ENCODE measurements around the gene FAM111A.

FAM111A gene

DNA sequence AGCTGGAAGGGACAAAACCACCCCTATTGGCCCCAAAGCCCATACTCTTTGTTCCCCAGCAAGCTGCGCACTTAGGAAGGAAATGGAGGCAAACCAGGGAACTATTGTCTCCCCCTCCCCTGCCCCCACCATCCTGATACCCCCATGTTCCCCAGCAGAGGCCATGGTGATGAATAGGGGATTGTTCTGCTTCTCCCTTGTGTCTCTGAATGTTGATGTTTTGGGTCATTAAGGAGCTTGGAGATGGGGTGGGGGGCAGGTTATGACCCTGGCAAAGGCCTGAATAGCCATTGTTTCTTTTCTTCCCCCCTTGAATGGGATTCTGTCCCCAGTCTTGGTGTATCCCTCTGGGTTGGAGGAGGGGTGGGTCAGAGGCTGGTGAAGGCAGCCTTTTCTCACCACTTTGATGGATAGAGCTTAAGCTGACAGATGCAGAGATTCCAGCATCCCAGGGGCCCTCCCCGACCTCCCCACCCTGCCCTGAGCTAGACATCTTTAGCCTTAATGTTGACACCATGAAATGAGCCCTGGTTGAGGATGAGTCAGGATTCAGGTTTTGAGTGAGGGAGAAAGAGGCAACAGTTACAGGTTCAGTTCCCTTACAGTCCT is 37.6 kb downstream of the FAM111A start:
- FAIRE-seq, result no peak

DNA sequence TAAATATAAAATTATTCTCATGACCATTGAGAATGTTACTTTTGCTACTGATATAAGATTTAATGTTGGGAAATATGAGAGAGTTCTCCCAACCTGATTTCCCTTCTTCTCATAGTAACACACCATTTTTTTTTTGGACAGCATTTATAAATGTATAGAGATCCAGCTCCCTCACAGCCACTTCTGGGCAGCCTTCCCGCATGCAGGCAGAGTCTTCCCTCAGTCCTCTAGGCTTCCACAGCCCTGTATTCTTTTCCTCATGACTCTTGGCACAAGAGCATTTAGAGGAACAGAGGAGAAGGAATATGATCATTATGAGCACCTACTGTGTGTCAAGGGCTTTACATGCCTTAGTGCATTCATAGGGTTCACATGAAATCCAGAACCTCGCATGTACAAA is 38.3 kb downstream of the FAM111A start:
- FAIRE-seq, result no peak

DNA sequence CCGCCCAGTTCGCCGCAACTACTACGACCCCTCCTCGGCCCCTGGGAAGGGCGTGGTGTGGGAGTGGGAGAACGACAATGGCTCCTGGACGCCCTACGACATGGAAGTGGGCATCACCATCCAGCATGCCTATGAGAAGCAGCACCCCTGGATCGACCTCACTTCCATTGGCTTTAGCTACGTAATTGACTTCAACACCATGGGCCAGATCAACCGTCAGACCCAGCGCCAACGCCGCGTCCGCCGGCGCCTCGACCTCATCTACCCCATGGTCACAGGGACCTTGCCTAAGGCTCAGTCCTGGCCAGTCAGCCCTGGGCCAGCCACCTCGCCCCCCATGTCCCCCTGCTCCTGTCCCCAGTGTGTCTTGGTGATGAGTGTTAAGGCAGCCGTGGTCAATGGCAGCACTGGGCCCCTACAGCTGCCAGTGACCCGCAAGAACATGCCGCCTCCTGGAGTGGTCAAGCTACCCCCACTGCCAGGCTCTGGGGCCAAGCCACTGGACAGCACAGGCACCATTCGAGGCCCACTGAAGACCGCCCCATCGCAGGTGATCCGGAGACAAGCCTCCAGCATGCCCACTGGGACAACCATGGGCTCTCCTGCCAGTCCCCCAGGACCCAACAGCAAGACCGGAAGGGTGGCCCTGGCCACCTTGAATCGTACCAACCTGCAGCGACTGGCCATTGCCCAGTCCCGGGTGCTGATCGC is 39.2 kb downstream of the FAM111A start:
- FAIRE-seq, result no peak

DNA sequence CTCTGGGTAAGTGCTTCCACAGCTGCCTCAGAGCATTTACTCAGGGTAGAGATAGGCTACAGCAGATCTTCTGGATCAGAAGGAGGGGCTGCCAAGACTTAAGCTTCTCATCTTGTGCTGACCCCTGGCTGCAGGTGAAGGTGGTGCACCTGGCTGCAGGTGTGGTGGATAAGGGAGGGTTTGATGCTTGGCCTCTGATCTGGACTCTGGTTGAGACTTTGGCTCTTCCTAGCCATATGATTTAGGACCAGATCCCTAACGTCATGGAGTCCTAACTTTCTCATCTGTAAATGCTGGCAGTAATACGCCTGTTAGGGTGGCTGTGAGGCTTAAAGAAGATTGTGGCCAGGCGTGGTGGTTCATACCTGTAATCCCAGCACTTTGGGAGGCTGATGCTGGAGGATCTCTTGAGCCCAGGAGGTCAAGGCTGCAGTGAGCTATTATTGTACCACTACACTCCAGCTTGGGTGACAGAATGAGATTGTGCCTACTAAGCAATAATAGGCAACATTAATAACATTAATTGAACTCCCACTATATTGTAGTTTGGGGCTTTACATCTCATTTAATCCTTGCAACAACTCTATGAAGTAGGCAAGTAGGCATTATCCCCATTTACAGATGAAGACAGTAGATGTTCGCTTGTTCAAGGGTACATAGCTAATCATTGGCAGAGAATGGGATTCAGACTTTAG is 39.9 kb downstream of the FAM111A start:
- FAIRE-seq, result no peak

DNA sequence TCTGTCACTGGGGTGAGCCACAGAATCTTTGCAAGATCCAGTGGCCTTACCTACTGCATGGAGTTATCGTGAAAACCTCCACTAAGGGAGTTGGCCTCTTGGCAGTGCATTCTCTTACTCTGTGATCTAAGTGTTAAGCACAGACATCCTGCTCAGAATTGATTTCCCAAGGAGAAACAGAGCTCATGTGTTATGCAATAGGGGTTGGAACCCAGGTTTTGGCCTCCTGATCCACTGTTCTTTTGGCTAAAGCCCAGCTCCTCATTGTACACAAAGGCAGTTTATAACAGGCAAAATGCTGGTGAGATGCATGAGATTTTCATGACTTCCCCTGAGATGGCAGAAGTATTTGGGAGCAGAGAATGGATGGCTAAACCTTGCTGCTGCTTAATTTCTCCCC is 41.1 kb downstream of the FAM111A start:
- no peak for FAIRE-seq

DNA sequence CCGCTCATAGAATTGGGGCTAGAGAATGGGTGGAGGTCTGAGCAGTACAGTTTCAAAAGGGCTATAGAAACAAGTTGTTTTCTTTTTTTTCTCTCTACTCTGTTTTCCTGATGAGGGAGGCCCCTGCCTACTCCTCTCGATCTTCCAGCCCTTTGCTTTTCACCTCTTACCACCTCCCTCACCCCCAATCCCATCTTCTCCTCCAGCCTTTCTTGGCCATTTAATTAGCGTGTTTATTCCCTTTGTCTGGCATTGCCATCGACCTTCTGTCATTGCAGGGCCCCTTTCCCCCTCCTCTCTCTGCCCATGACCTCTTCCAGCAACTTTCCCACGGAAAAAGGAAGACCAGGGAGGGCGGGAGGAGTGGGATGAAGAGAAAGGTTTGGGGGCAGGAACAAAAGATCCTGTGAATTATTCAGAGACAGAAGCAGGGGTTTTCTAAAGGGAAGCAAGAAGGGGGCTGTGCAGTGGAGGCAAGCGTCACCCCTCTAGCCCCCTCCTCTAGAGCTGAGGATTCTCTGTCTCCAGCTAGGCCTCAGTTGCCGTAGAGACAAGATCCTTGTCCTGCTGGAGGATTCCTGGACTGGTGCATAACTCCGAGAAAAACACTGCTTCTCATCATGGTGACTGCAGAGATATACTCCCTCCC is 42.2 kb downstream of the FAM111A start:
- FAIRE-seq, result no peak

DNA sequence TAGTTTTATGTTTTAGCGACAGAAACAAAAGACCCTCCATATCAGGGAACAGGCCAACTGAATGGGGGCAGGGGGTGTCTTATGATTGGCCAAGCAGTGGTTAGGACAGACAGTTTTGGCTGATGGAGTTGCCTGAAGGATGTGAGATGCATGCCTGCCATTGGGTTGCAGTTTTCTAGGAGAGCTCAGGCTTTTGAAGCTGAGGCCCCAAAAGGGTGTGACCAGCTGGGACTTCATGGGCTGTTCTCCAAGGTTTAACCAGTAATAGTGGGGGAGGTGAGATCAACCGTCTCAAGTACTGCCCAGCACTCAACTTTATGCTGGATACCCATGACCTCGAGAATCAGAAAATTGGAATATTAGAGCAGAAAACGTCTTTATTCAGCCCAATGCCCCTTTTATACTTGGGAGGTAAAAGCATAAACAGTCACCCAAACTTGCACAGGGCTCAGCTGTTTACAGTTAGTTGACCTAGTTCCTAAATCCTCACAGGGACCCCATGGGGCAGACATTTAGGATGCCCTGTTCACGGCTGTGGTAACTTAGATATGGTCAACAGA is 42.8 kb downstream of the FAM111A start:
- FAIRE-seq, result no peak

DNA sequence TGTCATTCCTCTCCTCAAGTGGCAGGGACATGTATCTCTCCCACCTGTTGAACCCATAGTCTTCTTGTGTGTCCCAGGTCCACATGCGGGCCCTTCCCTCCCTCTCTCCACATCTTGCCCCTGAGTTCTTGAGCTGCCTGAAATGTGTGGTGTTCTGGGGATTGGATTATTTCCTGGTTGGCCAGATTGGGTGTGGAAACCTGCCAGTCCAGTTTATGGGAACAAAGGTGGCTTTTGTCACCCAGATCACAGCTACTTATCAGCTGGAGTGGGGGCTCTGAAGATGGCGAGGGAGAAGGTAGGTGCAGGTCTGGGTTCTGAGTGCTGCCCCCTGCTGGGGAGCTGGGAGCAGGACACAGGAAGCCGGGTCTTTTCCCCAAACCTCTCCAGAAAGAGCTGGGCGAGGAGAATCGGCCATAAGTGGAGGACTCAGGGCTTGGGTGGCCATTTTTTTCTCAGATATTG is 43.5 kb downstream of the FAM111A start:
- no peak for FAIRE-seq

DNA sequence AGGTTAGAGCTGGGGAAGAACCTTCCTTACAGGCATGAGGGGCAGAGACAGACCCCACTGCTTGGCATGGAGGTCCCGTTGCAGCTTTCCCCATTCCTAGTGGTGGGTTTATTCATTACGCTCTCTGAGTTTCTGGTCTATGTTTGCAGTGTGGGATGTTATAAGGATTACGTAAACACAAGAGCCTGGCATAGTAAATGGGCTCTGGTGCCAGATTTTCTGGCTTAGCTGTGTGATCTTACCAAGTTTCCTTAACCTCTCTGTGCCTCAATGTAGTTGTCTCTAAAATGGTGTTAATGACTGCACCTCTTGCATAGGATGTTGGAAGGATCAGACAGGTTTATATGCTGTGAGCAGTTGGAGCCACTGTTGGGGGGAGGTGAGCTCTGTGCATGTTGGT is 44.4 kb downstream of the FAM111A start:
- no peak for FAIRE-seq

DNA sequence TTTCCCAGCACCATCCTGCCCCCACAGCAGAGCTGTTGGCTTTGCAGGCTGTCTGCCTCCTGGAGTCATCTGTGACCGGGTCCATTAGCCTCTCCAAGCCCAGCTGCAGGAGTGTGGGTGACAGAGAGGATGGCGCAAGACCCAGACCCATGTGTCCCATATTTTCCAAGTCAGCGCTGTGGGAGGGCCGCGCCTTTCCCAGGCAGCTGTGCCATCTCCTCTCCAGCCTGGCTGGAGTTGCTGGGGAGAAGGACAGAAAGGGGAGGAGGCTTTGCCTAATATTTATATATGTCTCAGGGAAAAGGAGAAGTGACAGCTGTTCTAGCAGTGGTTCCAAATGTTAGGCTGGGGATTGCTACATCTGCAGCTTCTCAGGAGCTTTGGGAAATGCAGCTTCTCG is 44.9 kb downstream of the FAM111A start:
- no peak for FAIRE-seq

DNA sequence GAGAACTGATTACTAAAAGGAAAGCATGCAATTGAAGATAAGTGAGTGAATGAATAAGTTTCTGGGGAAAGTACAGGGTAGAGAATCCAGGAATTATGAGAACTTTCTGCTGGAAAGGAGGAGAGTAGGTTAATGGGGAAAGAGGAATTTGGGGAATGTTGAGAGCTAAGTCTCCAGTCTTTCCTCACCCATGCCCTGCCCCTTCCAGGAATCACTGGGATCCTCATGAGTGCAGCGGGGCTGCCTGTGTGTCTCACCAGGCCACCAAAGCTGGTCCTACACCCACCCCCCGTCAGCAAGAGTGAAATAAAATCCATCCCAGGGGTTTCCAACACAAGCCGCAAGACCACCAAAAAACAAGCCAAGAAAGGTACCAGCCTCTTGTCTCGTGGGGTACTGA is 46.3 kb downstream of the FAM111A start:
- no peak for FAIRE-seq

DNA sequence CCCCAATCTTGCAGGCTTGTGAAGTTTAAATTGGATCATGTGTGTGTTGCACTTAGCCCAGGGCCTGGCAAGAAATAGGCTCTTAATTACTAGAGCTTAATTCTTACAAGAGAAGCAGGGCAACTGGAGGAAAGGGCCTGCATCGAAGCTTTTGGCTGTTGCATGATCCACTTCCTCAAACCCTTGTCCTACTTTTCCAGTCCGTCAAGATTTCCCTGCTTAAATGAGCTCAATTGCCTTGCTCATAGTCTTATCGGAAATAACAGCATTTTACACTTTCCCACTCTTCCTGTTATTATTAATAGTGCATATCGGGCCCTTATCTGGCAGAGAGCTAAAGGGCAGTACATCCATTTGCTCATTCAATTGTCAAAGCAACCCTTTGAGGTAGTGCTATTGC is 47.3 kb downstream of the FAM111A start:
- FAIRE-seq, result no peak

DNA sequence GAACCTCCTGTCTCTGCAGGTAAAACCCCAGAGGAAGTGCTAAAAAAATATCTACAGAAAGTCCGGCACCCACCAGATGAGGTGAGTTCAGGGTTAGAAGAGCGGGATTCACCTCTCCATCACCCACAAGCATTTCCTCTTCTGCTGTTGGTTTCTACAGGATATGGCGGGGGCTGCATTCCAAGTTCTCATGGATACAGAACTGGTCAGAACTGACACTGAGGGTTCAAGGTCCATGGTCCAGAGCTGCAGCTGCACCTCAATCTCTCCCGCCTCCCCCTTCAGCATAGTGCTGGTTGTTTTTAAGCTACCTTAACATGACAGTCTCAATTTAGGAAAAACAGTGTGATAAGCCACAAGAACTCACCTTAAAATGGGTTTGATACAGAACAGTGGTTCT is 48.4 kb downstream of the FAM111A start:
- no peak for FAIRE-seq

DNA sequence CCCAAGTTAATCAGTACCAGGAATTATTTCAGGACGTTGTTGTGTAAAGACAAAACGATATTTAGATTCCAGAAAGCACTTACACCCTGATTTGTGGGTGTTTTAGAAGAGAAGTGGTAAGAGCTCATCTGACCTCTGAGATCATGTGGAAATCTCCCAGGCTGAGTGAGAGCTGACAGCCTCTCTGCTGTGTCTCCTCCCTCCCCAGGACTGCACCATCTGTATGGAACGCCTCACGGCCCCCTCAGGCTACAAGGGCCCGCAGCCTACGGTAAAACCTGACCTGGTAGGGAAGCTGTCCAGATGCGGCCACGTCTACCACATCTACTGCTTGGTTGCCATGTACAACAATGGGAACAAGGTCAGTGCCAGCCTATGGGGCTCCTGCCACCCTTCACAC is 49.2 kb downstream of the FAM111A start:
- no peak for FAIRE-seq

DNA sequence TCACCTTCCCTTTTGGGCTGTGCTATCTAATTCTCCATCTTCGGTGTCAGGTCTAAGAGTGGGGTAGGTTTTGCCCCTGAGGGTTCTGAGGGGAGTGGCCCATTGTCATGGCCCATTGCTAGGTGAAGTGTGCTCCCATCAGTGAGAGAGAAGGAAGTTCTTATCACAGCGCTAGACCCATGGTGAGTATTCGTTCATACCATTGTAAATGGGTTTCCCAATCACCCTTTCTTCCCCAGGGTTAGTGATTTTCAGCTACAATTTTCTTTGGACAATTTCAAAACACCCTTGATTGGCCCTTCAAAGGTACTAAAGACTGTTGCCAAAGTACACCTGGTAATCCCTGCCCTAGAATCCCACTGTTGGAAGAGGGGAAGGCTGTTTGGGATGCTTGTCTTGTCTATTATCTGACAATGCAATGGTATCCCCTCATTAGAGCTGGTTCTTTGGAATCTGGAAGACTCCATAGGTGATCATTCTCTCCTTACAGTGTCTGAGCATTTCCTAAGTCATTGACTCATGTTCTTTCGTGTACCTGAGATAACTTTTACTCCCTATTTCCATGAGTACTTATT is 49.9 kb downstream of the FAM111A start:
- no peak for FAIRE-seq

DNA sequence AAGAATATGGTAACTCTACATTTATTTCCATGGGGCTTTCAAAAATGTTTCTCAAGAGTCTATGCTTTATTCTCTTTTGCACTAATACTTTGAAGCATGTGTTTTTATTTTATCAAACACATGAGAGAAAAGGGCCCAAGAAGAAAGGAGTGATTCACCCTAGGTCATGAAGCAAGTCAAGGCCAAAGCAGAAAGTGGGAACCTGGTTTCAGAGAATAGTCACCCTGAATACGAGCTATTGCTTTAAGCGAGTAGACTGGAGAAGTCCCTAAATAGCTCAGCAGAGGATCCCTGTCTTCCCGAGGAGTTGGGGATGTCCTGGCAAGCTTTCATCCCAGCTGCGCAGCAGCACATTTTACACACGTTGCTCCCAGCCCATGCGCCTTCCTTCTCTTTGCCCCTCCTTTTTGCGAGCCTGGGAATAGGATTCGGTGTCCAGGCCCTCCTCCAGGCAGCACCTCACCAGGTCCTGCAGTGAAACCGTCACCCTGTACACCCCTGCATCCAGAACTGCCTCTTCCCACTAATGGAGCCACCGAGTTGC is 51.0 kb downstream of the FAM111A start:
- FAIRE-seq, result no peak

DNA sequence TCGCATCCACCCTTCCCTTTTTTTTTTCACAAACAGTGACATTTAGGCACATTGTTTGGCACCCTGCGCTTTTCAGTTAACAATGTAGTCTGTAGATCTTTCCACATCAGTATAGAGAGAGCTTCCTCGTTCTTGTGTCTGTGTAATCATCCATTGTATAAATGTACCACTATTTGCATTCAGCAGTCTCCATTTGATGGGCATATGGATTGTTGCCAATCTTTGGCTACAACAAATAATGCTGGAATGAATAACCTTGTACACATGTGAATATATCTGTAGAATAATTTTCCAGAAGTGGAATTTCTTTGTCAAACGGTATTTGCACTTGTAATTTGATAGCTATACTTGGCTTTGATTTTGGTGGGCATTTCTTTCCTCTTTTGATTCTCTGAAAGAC is 52.9 kb downstream of the FAM111A start:
- no peak for FAIRE-seq

DNA sequence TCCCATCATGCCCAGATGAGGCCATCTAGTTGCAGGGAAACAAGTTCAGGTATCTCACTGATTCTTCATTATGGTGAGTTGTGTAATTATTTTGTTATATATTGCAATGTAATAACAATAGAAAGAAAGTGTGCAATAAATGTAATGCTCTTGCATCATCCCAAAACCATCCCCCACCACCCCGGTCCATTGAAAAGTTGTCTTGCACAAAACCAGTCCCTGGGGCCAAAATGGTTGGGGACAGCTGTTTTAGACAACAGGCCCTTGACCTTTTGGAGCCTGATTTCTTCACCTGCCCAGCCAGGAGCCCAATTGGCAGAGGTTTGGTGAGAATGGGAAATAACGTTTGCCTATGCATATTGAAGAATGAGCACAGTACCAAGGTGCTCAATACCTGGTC is 54.1 kb downstream of the FAM111A start:
- no peak for FAIRE-seq

DNA sequence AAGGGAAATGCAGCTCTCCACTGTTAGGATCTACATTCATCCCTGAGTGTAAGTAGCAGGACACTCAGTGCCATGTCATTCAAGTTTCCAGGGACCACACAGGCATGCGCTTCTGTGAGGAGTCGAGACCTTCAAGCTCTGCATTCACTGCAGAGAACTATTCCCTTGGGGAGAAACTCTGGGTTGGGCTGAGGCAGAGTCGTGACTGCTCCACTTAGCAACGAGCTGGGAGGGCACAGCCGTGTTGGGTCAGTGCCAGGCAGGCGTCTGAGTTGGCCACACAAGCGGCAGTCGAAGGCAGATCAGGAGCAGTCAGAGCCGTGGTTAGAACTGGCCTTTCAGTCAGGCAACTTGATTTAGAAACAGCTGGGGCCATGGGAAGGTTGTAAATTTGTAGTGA is 55.3 kb downstream of the FAM111A start:
- no peak for FAIRE-seq

DNA sequence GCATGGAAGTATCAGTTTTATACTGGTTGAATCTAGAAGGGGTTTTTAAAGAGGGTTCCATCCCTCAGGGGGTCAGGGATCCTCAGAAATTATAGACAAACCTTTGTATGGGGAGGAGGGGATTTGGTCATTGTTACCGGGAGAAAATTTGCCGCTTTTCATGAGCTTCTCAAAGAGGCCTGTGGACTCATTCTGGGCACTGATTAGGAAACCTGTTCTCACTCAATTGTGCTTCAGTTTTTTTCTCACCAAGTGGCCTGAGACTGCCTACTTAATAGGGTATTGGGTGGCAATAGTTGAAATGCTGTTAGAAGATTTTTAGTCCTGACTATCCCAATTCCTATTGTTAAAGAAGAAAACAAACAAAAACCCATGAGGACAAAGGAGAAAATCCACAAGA is 56.1 kb downstream of the FAM111A start:
- FAIRE-seq, result no peak

DNA sequence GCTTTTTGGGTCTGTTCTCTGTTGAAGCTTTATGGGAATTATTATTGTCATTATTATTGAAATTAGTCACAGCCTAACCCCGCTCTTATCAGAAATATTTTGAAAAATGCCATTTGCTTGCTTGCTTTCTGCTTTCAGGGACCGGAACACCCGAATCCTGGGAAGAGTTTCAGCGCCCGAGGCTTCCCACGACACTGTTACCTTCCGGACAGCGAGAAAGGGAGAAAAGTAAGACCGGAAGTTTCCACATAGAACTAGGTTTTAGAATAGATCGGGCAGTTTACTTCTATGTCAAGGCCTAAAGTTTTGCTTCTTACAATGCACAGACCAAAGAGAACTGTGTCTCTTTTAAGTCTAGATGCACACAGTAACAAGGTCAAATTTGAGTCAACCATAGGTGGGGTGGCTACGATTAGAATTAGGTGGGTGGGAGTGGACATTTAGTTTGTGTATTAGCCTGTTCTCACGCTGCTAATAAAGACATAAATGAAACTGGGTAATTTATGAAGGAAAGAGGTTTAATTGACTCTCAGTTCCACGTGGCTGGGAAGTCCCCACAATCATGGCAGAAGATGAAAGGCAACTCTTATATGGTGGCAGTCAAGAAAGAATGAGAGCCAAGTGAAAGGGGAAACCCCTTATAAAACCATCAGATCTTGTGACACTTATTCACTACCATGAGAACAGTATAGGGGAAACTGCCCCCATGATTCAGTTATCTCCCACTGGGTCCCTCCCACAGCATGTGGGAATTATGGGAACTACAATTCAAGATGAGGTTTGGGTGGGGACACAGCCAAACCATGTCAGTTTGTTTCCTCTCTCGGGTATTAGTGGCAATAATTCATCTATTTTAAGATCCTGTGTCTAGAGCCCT is 57.1 kb downstream of the FAM111A start:
- FAIRE-seq, result no peak

DNA sequence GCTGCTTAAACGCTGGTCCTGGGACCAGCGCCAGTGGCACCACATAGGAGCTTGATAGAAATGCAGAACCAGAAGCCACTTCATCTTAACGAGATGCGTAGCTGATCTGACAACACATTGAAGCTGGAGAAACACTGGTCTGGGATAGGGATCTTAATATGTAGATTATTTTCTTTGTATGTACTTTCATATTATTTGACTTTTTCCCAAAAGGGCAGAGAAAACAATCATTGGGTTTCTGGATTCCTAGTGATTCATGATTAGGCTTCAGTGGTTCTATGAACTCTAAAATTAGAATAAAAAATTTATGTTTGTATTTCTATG is 57.7 kb downstream of the FAM111A start:
- no peak for FAIRE-seq

All from TTC549 (cell line).